PC-9 (cell line): ENCODE results near the gene PCBP2. TPM values are rescaled to one million over a fixed set of nuclear protein-coding genes. Genes with fewer than 3 reads are reported as not detected.

ENCODE experiments used
- BruUV-seq: library from RNA; stranded (reverse); fragments of 400-500 nt; replicated peaks from 2 replicates; lab custom pipeline; 2021; lab: Mats Ljungman, UMichigan
- CTCF ChIA-PET: fragments of 300-600 bp; sonication (Branson Sonifier 250); formaldehyde crosslinking; loops from one replicate; lab custom pipeline; 2022; ENCODE audit warnings: antibody characterized with exemption; lab: Charles Lee
- POLR2A ChIA-PET: fragments of 300-600 bp; sonication (Branson Sonifier 250); formaldehyde crosslinking; loops from one replicate; lab custom pipeline; 2022; ENCODE audit warnings: antibody characterized with exemption; ENCODE audit not compliant: unreplicated experiment; lab: Charles Lee
- DNase-seq, 2 experiments: peaks; one replicate each; pipeline versions ENCODE4 v3.0.0 to v3.0.0-alpha.2; 2015 to 2022; ENCODE audit warnings: mixed read lengths in 1 of 2
- H2AFZ ChIP-seq: fragments of 200-600 bp; sonication (generic); 2 replicates; pipeline ENCODE4 v1.8.1; 2017; ENCODE audit warnings: antibody characterized with exemption
- H3F3A ChIP-seq: fragments of 200-600 bp; sonication (generic); 2 replicates; pipeline ENCODE4 v1.8.1; 2017; ENCODE audit warnings: antibody characterized with exemption, mild to moderate bottlenecking, low read depth; ENCODE audit not compliant: insufficient read depth
- H3K27ac ChIP-seq: fragments of 200-600 bp; sonication (generic); 2 replicates; pipeline ENCODE4 v1.6.1; 2016; ENCODE audit warnings: mixed run types
- H3K27me3 ChIP-seq: fragments of 200-600 bp; sonication (generic); 2 replicates; pipeline ENCODE4 v1.6.1; 2016; ENCODE audit warnings: low read depth, mixed run types; ENCODE audit not compliant: insufficient read depth
- H3K36me3 ChIP-seq: fragments of 200-600 bp; sonication (generic); 2 replicates; pipeline ENCODE4 v1.6.1; 2016; ENCODE audit warnings: low read depth, mixed run types
- H3K4me1 ChIP-seq: fragments of 200-600 bp; sonication (generic); replicated peaks from 2 replicates; pipeline ENCODE4 v1.6.1; 2016; ENCODE audit warnings: mixed run types; ENCODE audit not compliant: insufficient read depth
- H3K4me2 ChIP-seq: fragments of 200-600 bp; sonication (generic); 2 replicates; pipeline ENCODE4 v1.6.1; 2017; ENCODE audit warnings: mixed run types
- H3K4me3 ChIP-seq: fragments of 200-600 bp; sonication (generic); 2 replicates; pipeline ENCODE4 v1.6.1; 2016; ENCODE audit warnings: mixed run types
- H3K79me2 ChIP-seq: fragments of 200-600 bp; sonication (generic); 2 replicates; pipeline ENCODE4 v1.6.1; 2017; ENCODE audit warnings: low read depth, mixed run types
- H3K9me2 ChIP-seq: fragments of 200-600 bp; sonication (generic); 2 replicates; pipeline ENCODE4 v1.8.1; 2017; ENCODE audit warnings: mild to moderate bottlenecking; ENCODE audit not compliant: insufficient read depth
- H3K9me3 ChIP-seq: fragments of 200-600 bp; sonication (generic); 2 replicates; pipeline ENCODE4 v1.8.1; 2016; ENCODE audit warnings: low read depth; ENCODE audit not compliant: insufficient read depth
- H4K20me1 ChIP-seq: fragments of 200-600 bp; sonication (generic); 2 replicates; pipeline ENCODE4 v1.8.1; 2017; ENCODE audit not compliant: insufficient read depth
- CTCF ChIP-seq: fragments of 200-600 bp; sonication (generic); conservative IDR thresholded peaks from 2 replicates; pipeline ENCODE4 v1.6.1; 2017; ENCODE audit warnings: mixed run types, antibody characterized with exemption, mild to moderate bottlenecking, moderate library complexity
- EZH2 ChIP-seq: fragments of 200-600 bp; sonication (generic); IDR thresholded peaks from 2 replicates; pipeline ENCODE4 v1.8.0; 2017; ENCODE audit warnings: antibody characterized with exemption, low read depth
- intact Hi-C: fragments of 100-400 bp; cut with micrococcal nuclease; formaldehyde crosslinking; loops from one replicate; pipeline ENCODE4 v1.10.0; 2022; ENCODE audit not compliant: unreplicated experiment
- total RNA-seq: library from RNA; stranded (reverse); gene quantifications from 2 replicates; pipeline ENCODE4 v1.2.3, GENCODE V29; 2021

Gene PCBP2
- total RNA-seq, 1 experiment from 2014 or later: 833 TPM

- no peaks in the 10 kb centered on the region for H4K20me1 ChIP-seq
- intact Hi-C loops: no loop called here
- BruUV-seq: no TSS peak
- no peak overlapping the region for H2AFZ ChIP-seq
- ChIA-PET CTCF (interaction anchor here (0.5 to 0.8 kb wide), 5 partner anchors 16 to 193 kb away, joined by 3 to 10 read pairs (median 3); no protein-coding TSS in a partner anchor), POLR2A (interaction anchor here (0.6 to 1.0 kb wide), 5 partner anchors 13 to 480 kb away, joined by 3 to 9 read pairs (median 4); partner anchors contain the start of gene TARBP2)
- DNase-seq: peak; percentile 54 to 91
- H3K4me1 ChIP-seq: peaks cover 27% of the 10 kb centered on the region
- peak overlapping the region; percentile 28 for H3K27ac ChIP-seq
- no peaks in the 10 kb centered on the region for H3K27me3 ChIP-seq
- H3K4me3 ChIP-seq: no peak overlapping the region
- no peaks in the 10 kb centered on the region for H3K9me3 ChIP-seq
- H3K9me2 ChIP-seq: no peaks in the 10 kb centered on the region
- no peaks in the 10 kb centered on the region for H3K79me2 ChIP-seq
- H3K4me2 ChIP-seq: peak overlapping the region; percentile 40
- no peaks in the 10 kb centered on the region for H3K36me3 ChIP-seq
- TF ChIP-seq CTCF (no peak), EZH2 (no peak)
- peaks cover 23% of the 10 kb centered on the region for H3F3A ChIP-seq
These were observed 23.9 kb upstream of the PCBP2 start for GRCh38 chr12:53427905-53428594.

GRCh38 chr12:53428741-53429140, 23.2 kb upstream of the PCBP2 start:
- intact Hi-C loops: no loop called here
- TF ChIP-seq CTCF (no peak), EZH2 (no peak)
- no peaks in the 10 kb centered on the region for H3K9me3 ChIP-seq
- ChIA-PET POLR2A (interaction anchor here (0.6 kb wide), 3 partner anchors 74 to 481 kb away, joined by 3 to 9 read pairs (median 4); no protein-coding TSS in a partner anchor), CTCF (no interaction called here)
- no peaks in the 10 kb centered on the region for H3K27me3 ChIP-seq
- no peaks in the 10 kb centered on the region for H3K9me2 ChIP-seq
- BruUV-seq: no TSS peak
- H3F3A ChIP-seq: peaks cover 23% of the 10 kb centered on the region
- H2AFZ ChIP-seq: no peak overlapping the region
- peaks cover 27% of the 10 kb centered on the region for H3K4me1 ChIP-seq
- DNase-seq: no peak
- peak overlapping the region; percentile 40 for H3K4me2 ChIP-seq
- H3K27ac ChIP-seq: peak overlapping the region; percentile 28; the same call in 1 of the 2 replicates
- no peak overlapping the region for H3K4me3 ChIP-seq
- no peaks in the 10 kb centered on the region for H4K20me1 ChIP-seq
- no peaks in the 10 kb centered on the region for H3K36me3 ChIP-seq
- no peaks in the 10 kb centered on the region for H3K79me2 ChIP-seq

GRCh38 chr12:53430116-53430515, 21.8 kb upstream of the PCBP2 start:
- Histone ChIP-seq H4K20me1 (no peaks in the 10 kb centered on the region), H3K79me2 (no peaks in the 10 kb centered on the region), H3K4me3 (no peak overlapping the region), H3K9me2 (no peaks in the 10 kb centered on the region), H3K9me3 (no peaks in the 10 kb centered on the region), H3K4me2 (no peak overlapping the region), H3K27ac (no peak overlapping the region), H3K4me1 (peaks cover 27% of the 10 kb centered on the region), H3K27me3 (no peaks in the 10 kb centered on the region), H3F3A (peaks cover 23% of the 10 kb centered on the region), H2AFZ (no peak overlapping the region), H3K36me3 (no peaks in the 10 kb centered on the region)
- BruUV-seq: no TSS peak
- no peak for TF ChIP-seq EZH2
- TF ChIP-seq CTCF: no peak
- intact Hi-C loops: no loop called here
- POLR2A ChIA-PET: no interaction called here
- CTCF ChIA-PET: no interaction called here
- DNase-seq: no peak
